NCI-H2029 (cell line): ENCODE measurements around the gene GBX2.
A peak's percentile ranks its signal among the peaks of the same experiment; 100 is the strongest.

Experiments used
- DNase-seq: peaks from one replicate; lab custom pipeline; 2025; lab: John Stamatoyannopoulos, UW

GBX2 gene

GRCh38 chr2:236167297-236168109, 683 bp downstream of the GBX2 start:
- peak; percentile 40 for DNase-seq

DNA sequence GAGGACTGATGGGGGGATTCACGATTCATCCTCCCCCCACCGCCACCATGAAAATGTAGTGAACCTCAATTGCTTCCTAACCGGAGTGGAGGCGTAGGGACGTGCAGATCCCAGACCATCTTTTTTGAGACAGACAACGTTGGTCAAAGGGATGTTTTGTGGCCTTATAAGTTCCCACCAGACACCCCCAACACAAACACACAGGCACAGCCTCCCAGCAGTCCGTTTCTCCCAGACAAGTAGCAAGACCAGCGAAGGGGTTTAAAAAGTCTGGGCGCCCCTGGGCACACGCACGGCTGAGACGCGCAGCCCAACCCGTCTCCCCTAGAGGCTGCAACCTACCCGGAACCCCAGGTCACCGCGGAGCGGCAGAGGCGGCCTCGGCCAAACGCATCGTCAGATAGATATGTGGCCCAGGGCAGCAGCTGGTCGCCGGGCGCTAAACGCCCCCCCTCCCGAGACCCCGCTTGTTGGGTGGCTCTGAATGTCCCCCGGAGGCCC, 1.3 kb downstream of the GBX2 start:
- no peak for DNase-seq

DNA sequence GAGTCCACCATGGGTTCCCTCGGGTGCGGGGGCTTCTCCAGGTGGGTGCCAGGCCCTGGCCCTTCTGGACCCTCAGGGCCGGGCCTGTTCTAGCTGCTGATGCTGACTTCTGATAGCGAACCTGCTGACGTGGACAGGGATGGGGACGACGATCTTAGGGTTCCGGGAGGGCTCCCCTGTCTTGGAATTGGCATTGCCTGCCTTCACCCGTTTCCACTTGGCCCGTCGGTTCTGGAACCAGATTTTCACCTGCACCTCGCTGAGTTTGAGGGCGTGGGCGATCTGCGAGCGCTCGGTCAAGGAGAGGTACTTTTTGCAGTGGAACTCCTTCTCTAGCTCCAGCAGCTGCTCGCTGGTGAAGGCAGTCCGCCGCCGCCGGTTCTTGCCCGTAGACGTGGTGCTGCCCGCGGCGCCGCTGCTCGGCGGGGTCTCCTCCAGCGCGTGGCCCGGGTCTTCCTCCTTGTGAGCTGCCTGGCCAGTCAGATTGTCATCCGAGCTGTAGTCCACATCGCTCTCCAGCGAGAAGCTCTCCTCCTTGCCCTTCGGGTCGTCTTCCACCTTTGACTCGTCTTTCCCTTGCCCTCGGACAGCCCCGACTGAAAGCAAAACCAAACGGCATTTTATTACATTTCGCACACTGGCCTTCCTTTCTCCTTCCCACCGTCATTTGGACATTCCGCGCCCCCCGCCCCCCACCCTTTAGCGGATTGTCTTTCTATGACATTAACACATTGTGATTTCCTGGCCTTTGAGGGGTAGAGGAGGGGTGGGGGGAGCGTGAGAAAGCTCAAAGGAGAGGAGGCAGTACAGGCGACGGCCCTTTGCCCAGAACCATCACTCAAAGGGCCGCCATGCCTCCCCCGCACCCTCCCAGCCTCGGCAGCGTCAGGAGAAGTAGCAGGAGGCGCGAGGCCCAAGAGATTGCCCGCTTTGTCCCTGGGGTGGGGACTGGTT, 2.1 kb downstream of the GBX2 start:
- DNase-seq: no peak

GRCh38 chr2:236164925-236165841, 3.0 kb downstream of the GBX2 start:
- DNase-seq: no peak

DNA sequence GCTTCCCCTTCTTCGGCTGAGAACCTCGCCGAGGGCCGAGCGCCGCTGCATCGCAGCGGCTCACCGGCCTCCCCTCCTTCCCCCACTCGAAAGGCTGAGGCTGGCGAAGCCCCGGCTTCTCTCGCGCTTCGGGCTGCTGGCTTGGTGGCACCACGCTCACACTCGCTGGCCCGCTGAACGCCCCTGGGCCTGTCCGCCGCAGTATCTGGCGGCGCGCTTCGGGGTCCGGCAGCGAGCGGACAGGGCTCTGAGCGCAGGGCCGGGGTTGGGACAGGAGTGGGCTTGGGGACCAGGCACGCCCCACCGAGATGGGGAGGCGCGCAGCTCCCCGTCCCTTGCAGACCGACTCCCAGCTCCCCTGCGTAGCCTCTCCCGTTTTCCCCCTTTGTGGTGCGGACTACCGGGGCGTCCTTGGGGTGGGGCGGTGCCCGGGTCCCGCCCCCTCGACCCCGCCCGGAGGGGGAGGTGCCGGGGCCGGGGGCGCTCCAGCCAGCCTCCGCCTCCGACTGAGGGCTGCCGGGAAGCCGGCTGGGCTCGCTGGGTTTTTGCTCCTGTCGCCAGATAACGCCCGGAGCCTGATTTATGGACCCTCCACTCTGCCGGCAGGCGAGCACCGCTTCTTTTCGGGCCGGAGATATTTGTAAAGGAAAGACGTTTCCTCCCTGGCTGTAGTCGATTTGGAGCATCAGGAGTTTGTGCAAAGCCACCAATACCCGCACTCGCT, 3.8 kb downstream of the GBX2 start:
- DNase-seq: no peak

DNA sequence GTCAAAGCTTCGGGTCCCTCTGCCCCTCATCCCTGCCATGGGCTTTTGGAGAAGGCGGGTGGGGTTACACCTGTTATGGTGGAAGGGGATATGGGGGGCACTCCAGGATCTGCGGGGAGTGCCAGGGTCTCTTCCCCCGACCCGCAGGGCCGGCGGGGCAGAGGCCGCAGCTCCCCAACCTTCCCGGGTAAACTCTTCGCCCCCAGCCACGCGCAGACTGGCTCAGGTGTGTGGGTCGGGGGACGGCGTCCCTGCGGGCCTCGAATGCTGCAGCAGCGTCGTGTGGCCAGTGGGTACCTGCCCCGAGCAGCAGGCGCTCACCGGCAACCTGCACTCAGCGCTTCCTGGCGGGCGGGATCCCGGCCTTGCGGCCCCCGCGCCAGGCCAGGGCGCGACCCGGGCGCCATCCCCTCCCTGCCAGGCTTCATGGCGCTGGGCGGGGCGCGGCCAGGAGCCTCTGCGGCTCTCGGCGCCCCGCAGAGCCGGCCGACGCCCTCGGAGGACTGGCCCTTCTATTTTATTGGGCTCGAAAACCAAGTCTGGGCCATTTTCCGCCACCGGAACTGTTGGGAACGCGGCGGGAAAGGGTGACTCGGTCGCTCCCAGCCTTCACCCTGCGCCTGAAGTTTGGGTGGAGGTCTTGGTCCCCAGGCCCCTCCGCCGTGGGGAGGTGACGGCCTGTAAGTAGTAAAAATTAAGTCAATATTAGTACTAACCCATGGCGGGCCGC, 4.5 kb downstream of the GBX2 start:
- DNase-seq: no peak

- no peak for DNase-seq
Measured at GRCh38 chr2:236162882-236163470, 5.2 kb downstream of the GBX2 start.

DNA sequence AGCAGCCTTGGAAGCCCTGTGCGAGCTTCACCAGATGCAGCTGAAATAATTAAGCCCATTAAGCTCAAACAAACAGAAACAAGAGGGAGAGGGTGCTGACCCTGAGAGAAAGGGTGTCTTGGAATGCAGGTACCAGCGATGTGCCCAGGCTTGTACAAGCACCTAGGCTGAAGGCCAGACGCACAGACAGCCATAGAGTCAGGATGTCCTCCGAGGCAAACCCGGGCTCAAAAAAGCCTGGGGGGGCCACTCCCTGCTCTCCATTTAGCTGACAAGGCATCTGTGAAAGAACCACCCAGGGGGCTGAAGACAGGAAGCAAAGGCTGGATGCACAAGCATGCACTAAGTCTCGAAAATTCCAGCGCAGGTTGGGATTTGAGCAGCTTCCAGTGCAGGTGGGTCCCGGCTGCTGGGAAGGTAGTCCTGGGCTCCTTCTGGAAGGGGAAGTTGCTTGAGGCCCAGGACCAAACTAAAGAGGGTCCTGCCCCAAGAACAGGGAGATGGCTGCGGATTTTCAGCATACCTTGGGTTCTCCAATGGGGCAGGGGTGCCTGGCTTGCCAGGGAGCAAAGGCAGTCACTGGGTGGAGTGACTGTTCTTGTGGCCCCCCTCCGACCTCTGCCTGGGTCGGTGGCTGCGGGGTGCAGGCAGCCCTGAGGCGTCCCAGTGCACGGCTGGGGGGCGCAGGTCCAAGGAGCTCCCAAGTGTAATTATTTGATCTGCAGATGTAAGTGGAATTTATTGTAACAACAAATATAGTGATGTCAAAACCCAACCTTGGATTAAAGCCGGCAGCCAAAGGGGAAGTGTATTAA, 5.9 kb downstream of the GBX2 start:
- no peak for DNase-seq

- no peak for DNase-seq
Measured at GRCh38 chr2:236161531-236161930, 6.7 kb downstream of the GBX2 start.

DNA sequence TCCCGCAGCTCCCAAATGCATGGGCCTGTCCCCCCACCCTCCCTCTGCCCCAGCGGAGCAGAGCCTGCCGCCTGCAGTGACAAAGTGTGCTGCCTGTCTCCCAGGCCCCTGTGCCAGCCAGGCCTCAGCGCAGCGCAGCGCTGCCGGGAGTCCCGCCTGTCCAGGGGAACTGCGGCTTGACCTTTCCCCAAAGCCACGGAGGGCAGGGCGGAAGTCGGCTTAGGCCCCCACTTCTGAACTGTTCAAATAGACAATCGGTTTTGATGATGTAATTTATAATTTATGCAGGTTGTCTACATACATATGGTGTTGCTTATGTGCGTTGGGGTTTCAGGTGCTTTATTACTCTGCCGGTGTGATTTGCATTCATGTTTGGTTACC, 7.1 kb downstream of the GBX2 start:
- no peak for DNase-seq

DNA sequence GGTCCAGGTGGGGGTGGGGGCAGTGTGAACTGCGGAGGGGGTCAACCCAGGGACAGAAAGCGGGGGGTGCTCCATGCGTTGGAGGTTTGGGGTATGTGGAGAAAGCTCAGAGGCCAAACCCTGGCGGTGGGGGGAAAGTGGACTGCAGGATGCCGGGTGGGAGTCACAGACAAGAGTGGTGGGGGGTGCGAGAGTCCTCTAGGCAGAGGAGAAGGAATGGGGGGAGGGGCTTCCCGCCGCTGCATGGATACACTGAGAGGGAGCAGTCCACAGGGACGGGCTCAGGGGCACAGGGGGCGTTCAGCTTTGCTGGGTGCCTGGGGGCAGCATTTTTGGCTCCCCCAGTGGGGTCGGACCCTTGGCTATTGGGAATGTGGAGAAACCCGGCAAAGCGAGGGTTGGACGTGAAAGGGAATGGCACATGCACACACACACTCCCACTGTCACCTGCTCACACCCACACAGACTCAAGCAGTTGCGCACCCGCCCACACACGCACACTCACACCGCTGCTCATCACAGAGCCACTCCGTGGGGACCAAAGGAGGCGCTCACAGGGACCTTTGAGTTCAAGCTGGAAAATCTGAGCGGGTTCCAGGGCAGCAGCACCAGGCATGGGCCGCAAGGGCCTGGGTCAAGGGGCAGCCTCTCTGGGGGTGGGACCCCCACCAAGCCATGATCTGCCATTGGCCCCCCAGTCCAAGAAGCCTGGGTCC, 7.7 kb downstream of the GBX2 start:
- DNase-seq: no peak

GRCh38 chr2:236159778-236160170, 8.4 kb downstream of the GBX2 start:
- no peak for DNase-seq

- no peak for DNase-seq
Measured at GRCh38 chr2:236158969-236159777, 9.0 kb downstream of the GBX2 start.

DNA sequence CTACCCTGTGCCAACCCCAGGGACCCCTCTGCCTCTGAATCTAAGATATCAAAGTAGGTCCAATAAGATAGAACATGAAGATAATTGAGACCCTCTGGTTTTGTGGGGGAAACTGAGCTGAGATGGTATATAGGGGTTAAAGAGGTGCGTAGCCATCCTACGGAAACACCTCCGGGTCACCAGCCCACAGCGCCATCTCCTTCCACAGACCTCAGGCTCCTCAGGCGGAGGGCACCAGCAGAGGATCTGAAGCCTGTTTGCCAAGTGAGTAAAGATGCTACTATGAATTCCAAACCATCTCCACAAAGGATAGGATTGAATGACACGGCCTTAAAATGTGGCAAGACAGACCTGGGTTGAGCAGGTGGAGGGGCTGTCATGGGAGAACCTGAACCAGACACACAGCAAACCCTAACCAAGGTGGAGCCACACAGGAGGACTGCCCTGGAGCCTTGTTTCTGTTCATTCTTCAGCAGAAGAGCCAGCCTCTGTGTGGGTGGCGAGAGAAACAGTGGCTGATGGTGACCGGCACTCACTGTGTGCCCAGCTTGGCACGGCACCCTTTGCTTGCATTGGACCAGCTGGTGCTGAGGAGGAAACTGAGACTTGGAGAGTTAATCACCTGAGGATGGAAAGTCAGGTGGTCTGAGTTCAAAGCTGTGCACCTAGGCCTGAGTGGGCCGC, 10.2 kb downstream of the GBX2 start:
- no peak for DNase-seq

- no peak for DNase-seq
Measured at GRCh38 chr2:236157366-236157765, 10.8 kb downstream of the GBX2 start.

DNA sequence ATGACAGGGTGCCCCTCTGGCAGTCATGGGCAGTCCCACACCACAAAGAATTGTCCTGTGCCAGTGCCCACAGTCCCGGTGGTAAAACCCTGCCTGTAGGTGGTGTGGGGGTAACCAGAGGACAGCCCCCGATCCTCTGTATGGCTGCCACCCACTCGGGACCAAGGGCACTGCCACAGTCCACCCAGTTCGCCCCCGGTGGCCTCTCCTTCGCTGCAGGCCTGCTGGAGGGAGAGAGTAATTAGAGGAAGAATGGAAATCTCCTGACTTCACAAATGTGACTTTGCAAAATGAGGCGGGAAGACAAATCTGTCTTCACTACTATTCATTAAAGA, 11.4 kb downstream of the GBX2 start:
- no peak for DNase-seq
